A549 (cell line): ENCODE measurements around the gene OTUD7B. TPM values are rescaled to one million over a fixed set of nuclear protein-coding genes. Genes with fewer than 3 reads are reported as not detected.

ENCODE experiments used
- ATAC-seq, 2 experiments: fragments of 200-7000 bp in 1 of 2; fragments of >200 bp in 1 of 2; cut with Nextera tagmentation in 1 of 2; cut with Tn5 transposase in 1 of 2; 3 replicates each; pipeline versions ENCODE4 v1.8.0 to v1.9.1; 2018 to 2020; ENCODE audit warnings: mild to moderate bottlenecking in 1 of 2, moderate library complexity in 1 of 2
- CTCF ChIA-PET: fragments of 300-600 bp; sonication (Branson Sonifier 250); formaldehyde crosslinking; extraction: SDS; loops from one replicate; lab custom pipeline; 2021; ENCODE audit warnings: antibody characterized with exemption, inconsistent platforms; lab: Yijun Ruan, JAX
- POLR2A ChIA-PET: fragments of 350-600 bp; formaldehyde crosslinking; extraction: SDS; loops from one replicate; lab custom pipeline; 2021; ENCODE audit warnings: antibody characterized with exemption, inconsistent platforms; lab: Yijun Ruan, JAX
- DNase-seq, 2 experiments: peaks; one replicate each; pipeline versions ENCODE4 v3.0.0 to v3.0.0-alpha.2; 2011 to 2016; ENCODE audit warnings: low read depth in 1 of 2, low spot score in 1 of 2
- FAIRE-seq: peaks from 2 replicates; lab custom pipeline; 2011; peaks lifted over from hg19 to GRCh38; lab: Jason Lieb, UNC
- H3K27ac ChIP-seq, 2 experiments: fragments of >200 bp; sonication (Bioruptor Twin); formaldehyde crosslinking; 3 replicates each; pipeline ENCODE4 v1.5.1; 2016 to 2017
- H3K4me1 ChIP-seq: fragments of >200 bp; sonication (Bioruptor Twin); formaldehyde crosslinking; 3 replicates; pipeline ENCODE4 v1.6.1; 2016
- H3K4me2 ChIP-seq: fragments of >200 bp; sonication (Bioruptor Twin); formaldehyde crosslinking; 3 replicates; pipeline ENCODE4 v1.6.1; 2016
- H3K4me3 ChIP-seq: fragments of >200 bp; sonication (Bioruptor Twin); formaldehyde crosslinking; 3 replicates; pipeline ENCODE4 v1.5.1; 2016
- H3K9me3 ChIP-seq: fragments of >200 bp; sonication (Bioruptor Twin); formaldehyde crosslinking; 3 replicates; pipeline ENCODE4 v1.6.1; 2016
- ATOH8 ChIP-seq: fragments of 250-450 bp; sonication (Bioruptor Pico); IDR thresholded peaks from 2 replicates; pipeline ENCODE4 v1.5.0; 2020; ENCODE audit warnings: low read depth, mild to moderate bottlenecking, moderate library complexity
- BCL3 ChIP-seq: fragments of >200 bp; sonication (Bioruptor Twin); formaldehyde crosslinking; IDR thresholded peaks from 3 replicates; pipeline ENCODE4 v1.6.1; 2016
- EHMT2 ChIP-seq: fragments of 200-600 bp; sonication (generic); IDR thresholded peaks from 2 replicates; pipeline ENCODE4 v1.6.1; 2016; ENCODE audit warnings: antibody characterized with exemption, low read depth, mild to moderate bottlenecking, moderate library complexity
- FOSL2 ChIP-seq, 2 experiments: fragments of 450-650 bp in 1 of 2; fragments of >200 bp in 1 of 2; sonication (Bioruptor Twin) in 1 of 2; formaldehyde crosslinking; IDR thresholded peaks; 2 replicates each; pipeline versions ENCODE4 v1.5.0 to v1.6.1; 2016 to 2020; ENCODE audit warnings: mild to moderate bottlenecking in 1 of 2, moderate library complexity in 1 of 2
- GATA3 ChIP-seq: IDR thresholded peaks from 2 replicates; pipeline ENCODE4 v1.6.1; 2012; ENCODE audit warnings: borderline replicate concordance
- JUN ChIP-seq, 2 experiments: fragments of >200 bp; sonication (Bioruptor Twin); formaldehyde crosslinking; IDR thresholded peaks; 2 replicates in 1 of 2; 3 replicates in 1 of 2; pipeline ENCODE4 v1.6.1; 2016 to 2017
- KDM5A ChIP-seq: fragments of 200-600 bp; sonication (generic); IDR thresholded peaks from 2 replicates; pipeline ENCODE4 v1.6.1; 2016; ENCODE audit warnings: antibody characterized with exemption, mild to moderate bottlenecking
- MAFK ChIP-seq: fragments of 450-650 bp; IDR thresholded peaks from 2 replicates; pipeline ENCODE4 v1.6.1; 2014; ENCODE audit not compliant: partially characterized antibody
- MAZ ChIP-seq: fragments of 150-350 bp; IDR thresholded peaks from 2 replicates; pipeline ENCODE4 v1.6.1; 2014; ENCODE audit warnings: antibody characterized with exemption, low read depth, low read length, borderline replicate concordance
- PBX3 ChIP-seq: IDR thresholded peaks from 2 replicates; pipeline ENCODE4 v1.6.1; 2012
- PHF8 ChIP-seq: fragments of 200-600 bp; sonication (generic); IDR thresholded peaks from 2 replicates; pipeline ENCODE4 v1.6.1; 2016; ENCODE audit warnings: low read depth, mild to moderate bottlenecking, antibody characterized with exemption, moderate library complexity, borderline replicate concordance
- POLR2A ChIP-seq: IDR thresholded peaks from 2 replicates; pipeline ENCODE4 v1.6.1; 2012; ENCODE audit warnings: mild to moderate bottlenecking, low read length
- RAD21 ChIP-seq, 2 experiments: fragments of >200 bp in 1 of 2; sonication (Bioruptor Twin) in 1 of 2; formaldehyde crosslinking in 1 of 2; IDR thresholded peaks in 1 of 2; conservative IDR thresholded peaks in 1 of 2; 2 replicates in 1 of 2; 3 replicates in 1 of 2; pipeline ENCODE4 v1.6.1; 2012 to 2018; ENCODE audit warnings: inconsistent platforms in 1 of 2
- RARB ChIP-seq: fragments of 250-450 bp; sonication (Bioruptor Pico); IDR thresholded peaks from 2 replicates; pipeline ENCODE4 v1.8.0; 2021; ENCODE audit warnings: mild to moderate bottlenecking, moderate library complexity
- RFX5 ChIP-seq: fragments of 450-650 bp; IDR thresholded peaks from 2 replicates; pipeline ENCODE4 v1.7.1; 2014; ENCODE audit warnings: antibody characterized with exemption, mild to moderate bottlenecking, moderate library complexity
- SMC3 ChIP-seq: fragments of >200 bp; sonication (Bioruptor Twin); formaldehyde crosslinking; IDR thresholded peaks from 3 replicates; pipeline ENCODE4 v1.6.1; 2018; ENCODE audit warnings: inconsistent platforms
- TFCP2L1 ChIP-seq: fragments of 250-450 bp; sonication (Bioruptor Pico); IDR thresholded peaks from 2 replicates; pipeline ENCODE4 v1.5.0; 2021; ENCODE audit warnings: mild to moderate bottlenecking
- USF2 ChIP-seq: fragments of 450-650 bp; IDR thresholded peaks from 2 replicates; pipeline ENCODE4 v1.6.1; 2014; ENCODE audit warnings: antibody characterized with exemption
- ZSCAN20 ChIP-seq: fragments of 250-450 bp; sonication (Bioruptor Pico); IDR thresholded peaks from 2 replicates; pipeline ENCODE4 v1.8.0; 2022; ENCODE audit warnings: mild to moderate bottlenecking, moderate library complexity
- WGBS: methylation state at CpG from one replicate; pipeline ENCODE4 v1.1.6; 2017; ENCODE audit errors: missing lambda C conversion rate; 5-methylcytosine and 5-hydroxymethylcytosine counted together
- polyA minus RNA-seq: library from RNA; depleted of rRNA, polyadenylated mRNA; stranded (reverse); fragments of >200 nt; gene quantifications from 2 replicates; pipeline ENCODE4 v1.2.3, GENCODE V29; 2011; rRNA and poly(A)+ RNA removed
- polyA plus RNA-seq, 4 experiments: library from polyadenylated mRNA; depleted of rRNA in 3 of 4; stranded (reverse); fragments of >200 nt; fragmentation: RNase III in 1 of 4; extraction: RNeasy Plus Mini Kit Qiagen cat#74134 plus additional on column Dnase treatment in 1 of 4; gene quantifications; 2 replicates in 3 of 4; 3 replicates in 1 of 4; pipeline ENCODE4 v1.2.3, GENCODE V29; 2011 to 2017
- TF ChIP-seq, protein P1 (sequence below): fragments of >200 bp; sonication (Bioruptor Twin); formaldehyde crosslinking; IDR thresholded peaks from 3 replicates; pipeline ENCODE4 v1.5.1; 2016
- TF ChIP-seq, protein P2 (sequence below): IDR thresholded peaks from 2 replicates; pipeline ENCODE4 v1.6.1; 2012

OTUD7B gene
- 12.1 and 13.0 TPM in 2 replicates for polyA plus RNA-seq (2011; rRNA removed)
- polyA plus RNA-seq (2012; cell fraction: cytosol; rRNA removed) = 2.6 and 3.2 TPM in 2 replicates
- polyA plus RNA-seq (2012; cell fraction: nucleus; rRNA removed) = 2.4 and 3.8 TPM in 2 replicates
- 6.9 to 8.0 TPM (median 8.0 TPM) in 3 replicates for polyA plus RNA-seq (2017; fragmentation: RNase III; extraction: RNeasy Plus Mini Kit Qiagen cat#74134 plus additional on column Dnase treatment)
- 29.0 and 33.1 TPM in 2 replicates for polyA minus RNA-seq

- POLR2A ChIA-PET = interaction anchor here (0.6 to 3.0 kb wide), 4 partner anchors 8 to 1325 kb away, joined by 3 to 24 read pairs (median 4); a partner anchor contains a TSS
- no peak for FAIRE-seq
- CTCF ChIA-PET = interaction anchor here (0.5 to 5.3 kb wide), 14 partner anchors 9 to 1012 kb away, joined by 3 to 27 read pairs (median 3); a partner anchor contains a TSS
Measured at GRCh38 chr1:150010393-150011115, at the start of gene OTUD7B. OTUD7B (minus strand) TSS chr1:150010726; CDS start chr1:149977510, 33,216 bp downstream.

More at GRCh38 chr1:150010393-150011115, at the start of gene OTUD7B:
- DNase-seq (peak; percentile 69 to 89), ATAC-seq (peak; percentile 93 to 94)
- peaks cover 29% of the 10 kb centered on the region for H3K4me1 ChIP-seq
- peak within 1 kb of the TSS; percentile 84 for H3K4me2 ChIP-seq
- peak within 1 kb of the TSS; percentile 88 to 96 for H3K27ac ChIP-seq
- H3K4me3 ChIP-seq = peak within 1 kb of the TSS; percentile 59
- 0 out of 2 replicates have a peak, but pooled peaks have one; percentile 53 for TF ChIP-seq PBX3
- no peak for TF ChIP-seq FOSL2 (IDR thresholded peaks at IDR 0.05)
- peak; percentile 49 for TF ChIP-seq FOSL2 (CRISPR knock-in tag; IDR thresholded peaks at IDR 0.05)
- 0 out of 2 replicates have a peak, but pooled peaks have one; percentile 30 for TF ChIP-seq RFX5
- TF ChIP-seq POLR2A = peak; percentile 72
- TF ChIP-seq ATOH8 (CRISPR knock-in tag) = no peak
- TF ChIP-seq TFCP2L1 = 0 out of 2 replicates have a peak, but pooled peaks have one; percentile 57
- peak; percentile 23; the same call in 1 of the 2 replicates for TF ChIP-seq GATA3
- TF ChIP-seq RAD21 (conservative IDR thresholded peaks at IDR 0.05 in 1 of 2, IDR thresholded peaks at IDR 0.05 in 1 of 2) = peak in 1 of 2 experiments; percentile 25; a peak in 2 of 5 replicates
- TF ChIP-seq PHF8 = peak; percentile 71; the same call in 1 of the 2 replicates
- TF ChIP-seq USF2 = peak; percentile 33
- peak; percentile 78 for TF ChIP-seq RARB
- peak; percentile 22; the same call in 1 of the 3 replicates for TF ChIP-seq SMC3
- TF ChIP-seq MAZ = peak; percentile 63; the same call in 1 of the 2 replicates
- TF ChIP-seq, protein P1, sequence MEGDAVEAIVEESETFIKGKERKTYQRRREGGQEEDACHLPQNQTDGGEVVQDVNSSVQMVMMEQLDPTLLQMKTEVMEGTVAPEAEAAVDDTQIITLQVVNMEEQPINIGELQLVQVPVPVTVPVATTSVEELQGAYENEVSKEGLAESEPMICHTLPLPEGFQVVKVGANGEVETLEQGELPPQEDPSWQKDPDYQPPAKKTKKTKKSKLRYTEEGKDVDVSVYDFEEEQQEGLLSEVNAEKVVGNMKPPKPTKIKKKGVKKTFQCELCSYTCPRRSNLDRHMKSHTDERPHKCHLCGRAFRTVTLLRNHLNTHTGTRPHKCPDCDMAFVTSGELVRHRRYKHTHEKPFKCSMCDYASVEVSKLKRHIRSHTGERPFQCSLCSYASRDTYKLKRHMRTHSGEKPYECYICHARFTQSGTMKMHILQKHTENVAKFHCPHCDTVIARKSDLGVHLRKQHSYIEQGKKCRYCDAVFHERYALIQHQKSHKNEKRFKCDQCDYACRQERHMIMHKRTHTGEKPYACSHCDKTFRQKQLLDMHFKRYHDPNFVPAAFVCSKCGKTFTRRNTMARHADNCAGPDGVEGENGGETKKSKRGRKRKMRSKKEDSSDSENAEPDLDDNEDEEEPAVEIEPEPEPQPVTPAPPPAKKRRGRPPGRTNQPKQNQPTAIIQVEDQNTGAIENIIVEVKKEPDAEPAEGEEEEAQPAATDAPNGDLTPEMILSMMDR = no peak; the same call in 2 of the 3 replicates
- peak; percentile 70; the same call in 2 of the 3 replicates for TF ChIP-seq BCL3
- TF ChIP-seq KDM5A = peak; percentile 41; the same call in 1 of the 2 replicates
- peak; percentile 41 for TF ChIP-seq MAFK
- TF ChIP-seq, protein P2, sequence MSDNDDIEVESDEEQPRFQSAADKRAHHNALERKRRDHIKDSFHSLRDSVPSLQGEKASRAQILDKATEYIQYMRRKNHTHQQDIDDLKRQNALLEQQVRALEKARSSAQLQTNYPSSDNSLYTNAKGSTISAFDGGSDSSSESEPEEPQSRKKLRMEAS = peak; percentile 82
- TF ChIP-seq JUN (IDR thresholded peaks at IDR 0.05) = peak; percentile 81 to 91; a peak in 4 of 5 replicates
- TF ChIP-seq ZSCAN20 (CRISPR knock-in tag) = no peak
- TF ChIP-seq EHMT2 = no peak
- no peaks in the 10 kb centered on the region for H3K9me3 ChIP-seq
- 2% methylated on average over 22 of the region's 59 CpGs for WGBS
